Measurements from ENCODE around the gene STRIP1.

STRIP1 gene, protein sequence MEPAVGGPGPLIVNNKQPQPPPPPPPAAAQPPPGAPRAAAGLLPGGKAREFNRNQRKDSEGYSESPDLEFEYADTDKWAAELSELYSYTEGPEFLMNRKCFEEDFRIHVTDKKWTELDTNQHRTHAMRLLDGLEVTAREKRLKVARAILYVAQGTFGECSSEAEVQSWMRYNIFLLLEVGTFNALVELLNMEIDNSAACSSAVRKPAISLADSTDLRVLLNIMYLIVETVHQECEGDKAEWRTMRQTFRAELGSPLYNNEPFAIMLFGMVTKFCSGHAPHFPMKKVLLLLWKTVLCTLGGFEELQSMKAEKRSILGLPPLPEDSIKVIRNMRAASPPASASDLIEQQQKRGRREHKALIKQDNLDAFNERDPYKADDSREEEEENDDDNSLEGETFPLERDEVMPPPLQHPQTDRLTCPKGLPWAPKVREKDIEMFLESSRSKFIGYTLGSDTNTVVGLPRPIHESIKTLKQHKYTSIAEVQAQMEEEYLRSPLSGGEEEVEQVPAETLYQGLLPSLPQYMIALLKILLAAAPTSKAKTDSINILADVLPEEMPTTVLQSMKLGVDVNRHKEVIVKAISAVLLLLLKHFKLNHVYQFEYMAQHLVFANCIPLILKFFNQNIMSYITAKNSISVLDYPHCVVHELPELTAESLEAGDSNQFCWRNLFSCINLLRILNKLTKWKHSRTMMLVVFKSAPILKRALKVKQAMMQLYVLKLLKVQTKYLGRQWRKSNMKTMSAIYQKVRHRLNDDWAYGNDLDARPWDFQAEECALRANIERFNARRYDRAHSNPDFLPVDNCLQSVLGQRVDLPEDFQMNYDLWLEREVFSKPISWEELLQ

DNA sequence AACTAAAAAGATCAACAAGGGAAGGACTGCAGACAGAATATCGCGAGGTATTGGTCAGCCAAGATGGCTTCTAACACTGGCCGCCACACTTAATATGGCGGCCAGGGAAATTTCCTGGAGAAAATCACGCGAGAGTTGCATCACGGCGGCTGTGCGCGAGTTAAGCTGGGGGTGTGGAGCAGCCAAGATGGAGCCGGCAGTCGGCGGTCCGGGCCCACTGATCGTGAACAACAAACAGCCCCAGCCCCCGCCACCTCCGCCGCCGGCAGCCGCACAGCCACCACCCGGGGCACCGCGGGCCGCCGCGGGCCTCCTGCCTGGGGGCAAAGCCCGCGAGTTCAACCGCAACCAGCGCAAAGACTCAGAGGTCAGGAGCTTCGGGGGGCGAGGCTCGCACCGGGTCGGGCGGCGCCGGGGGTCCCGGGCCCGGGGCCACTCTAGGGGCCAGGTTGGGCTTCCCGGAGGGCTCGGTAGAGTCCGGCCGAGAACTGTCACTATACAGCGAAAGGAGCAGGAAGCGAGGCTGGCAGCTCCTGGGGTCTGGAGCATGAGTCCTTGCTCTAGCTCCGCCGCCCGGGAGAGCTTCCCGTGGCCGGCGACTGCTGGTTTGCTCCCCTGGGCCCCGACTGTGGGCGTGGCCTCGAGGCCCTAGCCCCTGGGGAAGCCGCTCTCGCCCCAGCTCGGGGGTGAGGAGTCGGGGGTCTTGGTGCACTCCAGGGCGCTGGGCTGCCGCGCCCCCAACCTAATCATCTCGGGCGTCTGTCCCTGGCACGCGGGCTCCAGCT lies at the start of gene STRIP1:
Gene STRIP1 (plus strand): TSS at position 174 of the 785 bp plus-strand sequence. CDS start 14 bp downstream, at position 188.
- DNase-seq = peak; percentile 94

DNA sequence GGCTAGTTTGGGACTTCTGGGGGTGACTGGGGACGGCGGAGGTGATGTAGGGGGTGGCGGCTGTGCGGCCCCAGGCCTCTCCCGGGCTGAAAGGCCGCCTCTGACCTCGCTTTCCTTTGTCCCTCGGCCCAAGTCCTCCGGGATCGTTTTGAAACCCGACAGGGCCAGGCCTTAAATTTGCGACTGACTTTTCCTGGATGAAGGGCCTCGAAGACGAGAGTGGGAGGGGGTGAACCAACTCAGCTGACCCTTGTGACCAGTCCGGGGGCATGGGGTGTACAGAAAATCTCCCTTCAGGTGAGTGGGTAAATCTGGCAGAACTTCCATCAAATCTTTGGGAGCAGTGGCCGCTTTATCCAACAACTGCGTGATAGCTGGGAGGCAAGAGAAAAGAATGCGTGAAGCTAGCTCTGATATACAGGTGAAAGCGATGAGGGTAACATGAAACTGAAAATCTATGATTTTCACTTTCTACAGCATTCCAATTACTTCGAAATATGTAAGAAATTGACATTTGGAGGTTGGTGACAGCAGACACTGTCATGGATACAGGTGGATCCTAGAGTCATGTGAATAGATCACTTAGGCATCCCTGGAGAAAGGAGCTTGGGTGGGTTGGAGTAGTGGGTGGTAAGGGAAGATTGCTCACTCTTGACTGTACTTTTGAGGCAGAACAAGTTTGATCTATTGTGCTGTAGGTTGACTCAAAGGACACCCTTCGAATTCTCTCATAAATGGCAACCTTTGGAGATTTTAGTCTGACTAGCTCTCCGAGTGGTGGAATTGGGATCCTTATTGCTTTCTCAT lies 49.0 kb upstream of the STRIP1 start:
- DNase-seq = no peak

DNA sequence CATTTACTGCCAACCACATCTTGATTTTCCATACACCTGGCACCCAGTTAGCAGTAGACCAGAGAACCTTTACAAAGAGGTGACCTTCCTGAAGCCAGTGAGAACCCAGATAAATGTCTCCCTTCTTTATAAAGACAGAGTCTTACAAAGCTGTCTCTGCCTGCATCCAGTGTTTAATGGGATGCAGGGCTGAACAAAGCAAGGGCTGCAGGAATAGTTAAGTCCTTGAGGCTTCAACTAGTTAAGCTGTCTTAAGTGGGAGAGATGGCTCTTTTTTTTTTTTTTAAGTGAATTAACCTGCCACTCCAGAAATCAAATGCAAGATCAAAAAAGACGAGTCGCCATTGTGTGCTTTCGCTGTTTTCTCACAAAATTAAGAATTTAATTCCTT lies 48.4 kb upstream of the STRIP1 start:
- DNase-seq = no peak

DNA sequence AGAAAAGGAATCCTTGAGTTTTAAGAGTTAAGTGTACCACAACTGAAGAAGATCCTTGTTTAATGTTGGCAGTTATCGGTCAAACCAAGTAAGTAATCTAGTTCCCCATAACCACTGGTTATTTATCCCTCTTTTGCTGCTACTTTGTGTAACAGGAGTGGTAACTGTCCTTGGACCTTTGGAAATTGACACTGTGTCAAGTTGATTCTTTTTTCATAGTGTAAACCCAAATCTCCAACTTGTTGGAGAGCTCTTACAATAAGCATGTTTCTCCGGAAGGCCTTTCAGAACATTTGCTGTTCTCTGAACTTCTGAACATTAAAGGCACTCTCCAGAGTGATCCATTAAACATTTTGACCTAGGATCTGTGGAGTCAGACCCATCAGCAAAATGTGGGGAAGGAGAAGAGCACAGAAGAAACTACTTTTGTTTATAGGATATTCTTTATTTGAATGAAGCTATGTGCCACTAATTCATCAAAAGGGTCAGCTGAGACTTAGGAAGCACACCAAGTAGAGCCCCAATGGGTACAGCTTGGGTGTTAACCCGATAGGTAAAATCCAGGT lies 46.0 kb upstream of the STRIP1 start:
- DNase-seq = no peak

DNA sequence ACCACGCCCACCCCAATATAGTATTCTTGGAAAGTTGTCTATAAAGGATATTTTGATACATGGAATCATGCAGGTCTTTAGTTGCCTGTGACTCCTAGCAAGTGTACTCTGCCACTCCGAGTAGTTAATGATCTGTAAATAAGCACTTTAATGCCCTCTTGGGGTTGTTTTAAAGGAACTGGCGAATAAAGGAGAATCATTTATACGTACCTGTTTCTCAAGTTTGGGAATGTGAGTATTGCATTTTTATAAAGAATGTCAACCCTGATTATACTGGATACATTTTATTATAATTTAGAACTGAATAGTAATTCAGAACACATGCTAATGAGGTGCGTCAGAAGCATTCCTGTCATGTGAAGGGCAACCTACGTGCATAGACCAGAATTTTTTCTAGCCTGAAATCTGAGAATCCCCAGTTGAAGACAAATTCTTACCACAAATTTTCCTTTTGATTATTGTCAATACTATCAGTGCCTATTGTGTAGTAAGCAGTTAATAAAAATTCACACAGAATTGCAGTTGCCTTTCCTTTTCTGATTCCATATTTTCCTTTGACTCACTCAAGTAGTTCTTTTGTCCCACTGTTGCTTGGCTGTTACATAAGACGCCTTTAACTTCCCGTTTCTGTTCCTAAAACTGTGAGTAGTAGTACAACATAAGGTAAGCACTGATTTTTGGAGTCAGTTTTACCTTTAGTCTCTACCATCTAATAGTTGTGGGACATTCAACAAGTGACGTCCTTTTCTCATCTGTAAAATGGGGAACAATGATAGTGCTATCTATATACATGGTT lies 44.7 kb upstream of the STRIP1 start:
- no peak for DNase-seq

DNA sequence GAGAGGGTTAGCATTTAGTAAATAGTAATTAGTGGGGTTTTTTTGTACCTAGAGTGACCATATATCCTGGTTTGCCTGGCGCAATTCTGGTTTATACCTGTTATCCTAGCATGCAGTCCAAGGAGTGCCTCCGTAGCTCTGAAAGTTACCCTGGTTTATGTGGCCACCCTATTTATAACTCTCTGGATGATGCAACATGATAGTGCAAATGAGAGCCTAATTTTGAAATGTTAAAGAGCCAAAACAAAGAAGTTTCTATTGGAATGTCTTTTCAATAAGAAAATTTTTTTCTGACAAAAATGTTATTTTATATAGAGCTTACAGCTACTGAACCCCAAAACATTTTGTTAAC lies 44.1 kb upstream of the STRIP1 start:
- DNase-seq = no peak

DNA sequence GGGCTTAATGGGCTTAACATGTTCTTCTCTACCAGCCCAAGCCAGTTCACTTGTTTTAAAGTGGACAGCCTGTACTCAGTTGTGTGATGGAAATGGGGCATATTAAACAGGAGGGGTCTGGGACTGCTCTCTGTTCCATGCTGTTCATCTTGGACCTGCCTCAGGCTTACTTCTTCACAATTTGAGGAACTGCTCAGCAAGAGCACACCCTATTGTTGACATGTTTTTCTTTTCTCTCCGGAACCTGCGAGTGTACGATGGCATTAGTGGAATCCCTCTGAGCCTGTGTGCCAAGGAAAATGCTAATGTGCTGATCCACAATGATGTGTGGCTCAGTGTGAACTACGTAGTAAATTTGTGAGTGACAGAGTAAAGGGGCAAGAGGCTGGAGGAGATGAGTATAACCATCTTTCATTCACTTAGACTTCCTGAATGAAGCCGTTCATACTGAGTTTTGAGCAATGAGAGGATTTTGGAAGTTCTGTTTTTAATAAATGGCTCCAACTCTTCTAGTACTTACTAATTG lies 43.0 kb upstream of the STRIP1 start:
- DNase-seq = no peak

DNA sequence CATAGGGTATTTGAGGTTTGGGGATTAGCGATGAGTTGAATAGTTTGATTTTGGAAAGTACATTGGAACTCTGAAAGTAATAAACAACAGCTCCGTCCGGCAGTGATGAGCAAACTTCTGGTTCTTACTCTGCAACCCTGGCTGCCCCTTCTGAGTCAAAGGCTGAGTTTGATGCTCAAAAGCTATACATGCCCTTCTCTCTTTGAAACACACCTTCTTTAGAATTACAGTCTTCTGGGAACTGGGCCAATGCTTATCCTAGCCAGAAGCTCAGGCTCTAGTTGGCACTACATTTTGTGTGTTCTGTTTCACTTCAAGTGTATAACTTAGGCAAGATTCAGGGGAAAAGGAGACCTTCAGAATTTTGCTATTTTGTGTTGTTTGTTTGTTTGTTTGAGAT lies 40.5 kb upstream of the STRIP1 start:
- no peak for DNase-seq

DNA sequence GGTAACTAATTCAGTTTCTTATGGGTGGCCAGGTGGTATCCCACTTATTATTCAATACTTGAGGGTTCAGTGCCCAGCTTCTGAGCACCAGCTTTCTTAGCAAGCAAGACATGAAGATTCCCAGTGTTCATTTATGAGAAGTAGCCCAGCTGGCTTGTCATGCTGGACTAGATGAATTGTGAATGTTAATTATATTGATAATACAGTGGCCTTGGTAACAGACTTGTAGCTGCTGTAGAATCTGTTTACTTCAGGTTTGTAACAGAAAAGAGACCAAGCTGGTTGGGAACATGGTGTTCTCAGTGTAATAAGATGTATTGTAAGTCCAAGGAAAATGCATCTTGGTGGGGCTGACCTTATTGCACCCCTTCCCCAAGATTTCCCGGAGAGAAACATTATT lies 39.8 kb upstream of the STRIP1 start:
- no peak for DNase-seq

DNA sequence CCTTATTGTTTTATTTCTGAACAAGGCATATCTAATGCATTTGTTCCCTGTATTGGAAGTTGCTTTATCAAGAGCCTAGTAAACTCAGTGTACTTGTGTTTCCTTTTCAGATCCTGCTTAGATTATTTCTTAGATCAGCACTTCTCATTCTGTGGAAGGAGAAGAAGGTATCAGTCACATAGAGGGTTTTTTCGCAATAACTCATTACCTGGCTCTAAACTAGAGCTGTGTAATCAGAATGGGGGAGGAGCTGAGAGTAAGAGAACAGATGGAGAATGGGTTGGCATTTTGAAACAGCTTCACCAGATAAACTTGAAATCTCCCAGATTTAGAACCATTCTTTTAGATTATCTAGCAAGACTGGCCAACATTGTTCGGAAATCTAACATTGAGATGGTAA lies 38.9 kb upstream of the STRIP1 start:
- no peak for DNase-seq

DNA sequence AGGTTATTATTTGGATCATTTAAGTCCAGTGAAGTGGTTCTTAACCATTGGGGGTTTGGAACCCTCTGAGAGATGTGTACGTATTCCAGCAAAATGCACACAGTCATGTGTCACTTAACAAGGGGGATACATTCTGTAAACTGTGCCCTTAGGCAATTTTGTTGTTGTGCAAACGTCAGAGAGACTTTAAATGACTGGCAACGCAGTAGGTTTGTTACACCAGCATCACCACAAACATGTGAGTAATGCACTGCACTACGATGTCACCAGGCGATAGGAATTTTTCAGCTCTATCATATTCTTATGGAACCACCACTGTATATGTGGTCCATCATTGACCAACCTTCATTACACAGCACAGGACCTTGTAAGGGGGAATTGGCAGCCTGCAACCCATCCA lies 37.9 kb upstream of the STRIP1 start:
- no peak for DNase-seq

DNA sequence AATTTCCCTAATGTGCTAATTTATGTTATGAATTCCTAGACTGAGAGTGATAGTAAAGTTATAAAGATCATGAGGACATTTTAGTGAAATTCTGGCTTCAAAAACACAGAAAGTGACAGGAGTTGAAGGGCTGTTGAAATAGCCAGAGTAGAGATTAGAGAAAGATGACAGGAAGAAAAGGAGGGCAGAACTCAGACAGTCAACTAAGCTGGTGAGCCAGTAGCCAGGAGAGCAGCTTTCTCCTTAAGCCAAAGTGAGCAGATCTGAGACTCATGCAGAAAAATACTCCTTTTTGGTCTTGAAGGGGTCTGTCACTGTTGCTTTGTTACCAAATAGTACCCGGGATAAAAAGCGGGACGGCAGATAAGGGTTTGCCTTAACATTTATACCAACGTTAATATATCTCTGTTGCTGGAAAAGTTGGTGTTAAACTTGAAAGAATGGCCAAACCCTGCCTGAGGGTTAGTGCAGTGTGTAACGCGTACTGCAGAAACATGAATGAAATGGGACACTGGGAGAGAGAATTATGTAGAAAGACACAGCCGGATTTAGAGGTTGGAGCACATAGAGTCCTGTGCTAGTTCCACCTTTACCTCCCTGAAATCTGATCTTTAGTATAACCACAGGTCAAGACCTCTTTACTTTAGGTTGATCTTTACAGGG lies 37.1 kb upstream of the STRIP1 start:
- DNase-seq = no peak

DNA sequence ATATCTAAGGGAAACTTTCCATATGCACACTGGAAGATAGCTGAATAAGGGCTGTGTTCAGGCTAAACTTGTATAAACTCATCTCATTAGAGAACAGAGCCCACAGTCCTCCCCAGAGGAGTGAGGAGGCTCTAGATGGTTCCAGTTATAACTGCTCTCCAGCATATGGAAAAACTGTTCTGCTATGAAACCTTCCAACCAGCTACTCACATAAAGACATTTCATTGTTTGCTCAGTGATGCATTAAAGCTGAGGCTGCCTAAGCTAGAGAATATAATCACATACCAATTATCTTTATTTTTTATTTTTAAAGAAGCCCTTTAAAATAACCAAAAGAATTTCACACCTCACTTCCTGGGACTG lies 36.6 kb upstream of the STRIP1 start:
- no peak for DNase-seq

DNA sequence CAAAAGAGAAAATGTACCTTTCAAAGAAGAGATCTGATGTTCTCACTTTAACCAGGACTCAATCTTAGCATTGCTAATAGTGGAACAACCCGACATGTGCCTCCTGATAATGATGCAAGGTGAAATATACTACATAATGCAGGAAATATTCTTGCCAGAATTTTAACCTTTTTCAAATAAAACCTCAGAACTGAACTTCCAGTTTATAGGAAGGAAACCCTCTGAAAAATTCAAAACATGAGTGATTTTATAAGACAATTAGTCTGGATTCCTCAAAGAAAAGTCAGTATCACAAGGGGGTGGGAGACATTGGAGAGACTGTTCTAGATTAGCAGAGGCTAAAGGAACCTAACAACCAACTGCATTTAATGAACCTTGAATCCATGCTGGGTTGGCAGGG lies 31.7 kb upstream of the STRIP1 start:
- no peak for DNase-seq

DNA sequence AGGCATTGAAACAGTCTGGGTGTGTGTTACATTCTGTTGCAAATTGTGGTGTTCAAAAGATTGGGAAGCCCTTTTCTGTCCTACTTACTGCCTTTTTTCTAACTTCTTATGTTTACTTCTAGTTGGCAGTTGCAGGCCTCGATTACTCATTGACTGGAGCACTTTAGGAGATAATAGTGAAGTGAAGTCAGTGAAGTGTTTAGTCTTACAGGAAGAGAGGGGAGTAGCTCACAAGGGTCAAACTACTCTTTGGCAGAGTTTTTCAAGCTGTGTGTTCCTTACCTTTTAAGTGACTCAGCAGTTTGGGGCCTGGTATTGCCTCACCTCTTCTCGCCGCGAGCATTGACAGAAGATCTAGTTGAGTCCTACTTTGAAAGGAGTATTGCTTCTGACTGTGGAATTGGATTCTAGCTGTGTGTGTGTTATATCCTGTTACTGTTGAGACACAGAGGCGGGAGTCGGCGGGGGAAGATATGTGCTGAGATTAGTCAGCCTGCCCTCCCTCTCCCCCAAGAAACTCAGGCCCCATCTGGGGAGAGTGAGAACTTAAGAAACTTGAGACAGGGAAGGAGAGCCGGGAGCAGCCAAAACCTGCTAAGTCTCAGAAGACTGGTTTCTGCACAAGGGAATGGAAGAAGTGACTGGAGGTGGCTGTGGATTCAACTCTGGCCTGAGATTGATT lies 30.5 kb upstream of the STRIP1 start:
- no peak for DNase-seq

DNA sequence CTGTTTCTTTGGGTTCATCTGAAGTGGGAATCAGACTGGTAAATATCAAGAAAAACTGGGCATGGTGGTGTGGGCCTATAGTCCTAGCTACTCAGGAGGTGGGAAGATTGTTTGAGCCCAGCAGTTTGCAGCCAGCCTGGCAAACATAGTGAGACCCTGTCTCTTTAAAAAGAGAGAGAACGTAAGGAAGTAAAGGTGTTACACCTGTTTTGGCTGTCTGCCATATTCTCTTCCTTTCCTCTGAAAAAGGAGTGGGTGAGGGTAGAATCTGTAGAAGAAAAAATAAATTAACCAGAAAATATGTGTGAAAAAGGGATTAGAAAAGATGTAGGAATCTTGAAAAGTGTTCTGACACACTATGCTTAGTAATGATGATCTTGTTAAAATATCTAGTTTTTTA lies 29.8 kb upstream of the STRIP1 start:
- DNase-seq = no peak

DNA sequence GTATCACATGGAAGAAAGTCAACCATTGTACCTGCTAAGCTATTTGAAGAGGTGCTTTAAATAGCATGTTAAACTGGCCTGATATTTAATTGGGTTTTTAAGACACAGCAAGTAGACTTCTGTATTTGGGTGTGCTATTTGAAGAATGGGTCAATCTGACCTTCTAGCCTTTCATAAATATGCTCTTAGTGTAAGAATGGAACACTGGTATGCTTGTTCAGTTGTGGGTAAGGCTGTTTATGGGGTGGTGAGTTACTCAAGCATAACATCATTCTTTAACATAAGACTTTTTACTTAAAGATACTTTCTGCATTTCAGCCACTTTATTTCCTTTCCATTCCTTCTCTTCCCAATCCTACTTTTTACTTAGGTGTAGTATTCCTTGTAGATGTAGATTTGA lies 28.5 kb upstream of the STRIP1 start:
- no peak for DNase-seq

DNA sequence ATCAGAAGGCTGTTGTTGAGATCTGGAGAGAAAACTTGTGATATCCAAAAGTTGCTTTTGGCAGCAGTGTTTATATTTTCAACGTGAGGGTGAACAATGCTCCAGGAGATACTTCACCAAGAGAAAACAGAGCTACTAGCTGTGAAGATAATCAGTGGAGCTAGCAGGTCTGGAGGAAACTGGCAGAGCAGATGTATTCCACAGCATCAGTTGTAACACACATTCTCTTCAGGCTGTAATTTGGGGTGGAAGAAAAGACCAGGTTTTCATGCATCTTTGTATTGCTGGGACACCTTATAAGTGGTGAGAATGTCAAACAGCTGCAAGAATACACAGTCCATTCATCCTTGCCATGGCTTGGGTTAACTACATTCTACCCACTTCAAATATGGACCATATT lies 27.9 kb upstream of the STRIP1 start:
- no peak for DNase-seq

DNA sequence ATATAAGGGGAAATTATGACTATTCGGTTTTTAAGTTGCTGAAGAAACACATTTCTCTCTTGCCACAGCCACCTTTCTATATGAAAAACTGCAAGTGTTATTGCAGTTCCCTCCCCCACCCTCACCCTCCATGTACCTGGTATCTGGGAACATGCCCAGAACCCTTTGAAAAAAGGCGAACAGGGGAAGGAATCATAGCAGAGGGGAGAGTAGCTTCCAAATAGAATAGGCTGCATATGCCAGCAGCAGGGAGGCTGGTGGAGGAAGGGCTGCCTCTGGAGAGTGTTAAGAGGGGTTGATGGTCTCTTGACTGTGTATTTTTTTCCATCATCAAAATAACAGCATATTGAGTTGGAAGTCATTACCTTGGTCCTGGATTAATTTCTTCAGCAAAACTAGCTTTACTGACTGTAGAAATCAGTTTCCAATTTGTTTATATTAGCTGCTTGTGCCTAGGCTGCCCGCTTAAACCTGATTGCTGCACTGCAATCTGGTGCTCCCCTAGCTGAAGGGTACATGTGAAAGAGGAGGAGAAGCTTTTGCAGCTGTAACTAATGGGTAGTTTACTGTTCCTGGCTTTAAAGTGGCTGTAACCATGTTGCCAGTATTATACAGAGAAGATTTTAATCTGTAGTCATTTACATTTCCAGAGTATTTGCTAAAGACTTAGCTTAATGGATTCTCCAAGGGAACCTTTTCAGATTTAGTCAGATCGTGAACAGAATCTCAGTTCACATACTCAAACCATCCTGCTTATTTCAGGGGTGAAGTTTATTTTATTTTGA lies 27.2 kb upstream of the STRIP1 start:
- no peak for DNase-seq

Data from right forelimb (tissue), 1 donor.